Endothelial cell of umbilical vein (primary cell): ENCODE measurements around the gene EPB41L2.

ENCODE experiments used
- CTCF ChIP-seq, 2 donors: IDR thresholded peaks; 1 replicate in 1 of 2; 2 replicates in 1 of 2; pipeline ENCODE4 v1.5.1; 2011; ENCODE audit warnings: low read length in 2 of 2, mild to moderate bottlenecking in 2 of 2, moderate library complexity in 2 of 2, control low read depth in 1 of 2, inconsistent platforms in 1 of 2, low read depth in 1 of 2; ENCODE audit not compliant: insufficient read depth in 1 of 2; ENCODE audit errors: extremely low read depth in 1 of 2
- EZH2 ChIP-seq: IDR thresholded peaks from 2 replicates; pipeline ENCODE4 v1.6.1; 2012; ENCODE audit warnings: borderline replicate concordance, low read depth, mild to moderate bottlenecking, moderate library complexity, low read length, inconsistent platforms; ENCODE audit not compliant: severe bottlenecking
- JUN ChIP-seq: IDR thresholded peaks from 2 replicates; pipeline ENCODE4 v1.6.1; 2011; ENCODE audit warnings: borderline replicate concordance, low read depth; ENCODE audit not compliant: insufficient read length, insufficient read depth
- MAX ChIP-seq: IDR thresholded peaks from 2 replicates; pipeline ENCODE4 v1.6.1; 2011; ENCODE audit not compliant: insufficient read depth, insufficient read length
- MYC ChIP-seq: IDR thresholded peaks from one replicate; pipeline ENCODE4 v1.6.1; 2011; ENCODE audit warnings: mild to moderate bottlenecking, low read depth, low read length
- POLR2A ChIP-seq: IDR thresholded peaks from 2 replicates; pipeline ENCODE4 v1.6.1; 2012; ENCODE audit warnings: low read depth, mild to moderate bottlenecking, control low read depth, low read length
- POLR2AphosphoS5 ChIP-seq: IDR thresholded peaks from 2 replicates; pipeline ENCODE4 v1.6.1; 2012; ENCODE audit warnings: low read depth, mild to moderate bottlenecking, control low read depth, low read length, moderate library complexity; ENCODE audit not compliant: insufficient read depth

GRCh38 chr6:130906736-130907381, 156.2 kb downstream of the EPB41L2 start:
- TF ChIP-seq CTCF (IDR thresholded peaks at IDR 0.05; ENCODE audit: extremely low read depth in 1 of 2, insufficient read depth in 1 of 2, low read depth in 1 of 2, low read length in 2 of 2) (no peak), POLR2AphosphoS5 (no peak), MYC (no peak), POLR2A (no peak), EZH2 (no peak), MAX (no peak), JUN (no peak)
